GM19239 (cell line): ENCODE data around the gene CCDC116.
"Not testable (repeated sequence)": the region's sequence is repeated elsewhere in the genome, so short reads cannot be mapped to it uniquely, and the experiment has no call there.

ENCODE experiments used
- DNase-seq: peaks from one replicate; pipeline ENCODE4 v3.0.0; 2011; ENCODE audit warnings: low spot score; ENCODE audit not compliant: insufficient read length
- FAIRE-seq: peaks from 2 replicates; lab custom pipeline; 2011; peaks lifted over from hg19 to GRCh38; lab: Jason Lieb, UNC

Gene CCDC116

DNA sequence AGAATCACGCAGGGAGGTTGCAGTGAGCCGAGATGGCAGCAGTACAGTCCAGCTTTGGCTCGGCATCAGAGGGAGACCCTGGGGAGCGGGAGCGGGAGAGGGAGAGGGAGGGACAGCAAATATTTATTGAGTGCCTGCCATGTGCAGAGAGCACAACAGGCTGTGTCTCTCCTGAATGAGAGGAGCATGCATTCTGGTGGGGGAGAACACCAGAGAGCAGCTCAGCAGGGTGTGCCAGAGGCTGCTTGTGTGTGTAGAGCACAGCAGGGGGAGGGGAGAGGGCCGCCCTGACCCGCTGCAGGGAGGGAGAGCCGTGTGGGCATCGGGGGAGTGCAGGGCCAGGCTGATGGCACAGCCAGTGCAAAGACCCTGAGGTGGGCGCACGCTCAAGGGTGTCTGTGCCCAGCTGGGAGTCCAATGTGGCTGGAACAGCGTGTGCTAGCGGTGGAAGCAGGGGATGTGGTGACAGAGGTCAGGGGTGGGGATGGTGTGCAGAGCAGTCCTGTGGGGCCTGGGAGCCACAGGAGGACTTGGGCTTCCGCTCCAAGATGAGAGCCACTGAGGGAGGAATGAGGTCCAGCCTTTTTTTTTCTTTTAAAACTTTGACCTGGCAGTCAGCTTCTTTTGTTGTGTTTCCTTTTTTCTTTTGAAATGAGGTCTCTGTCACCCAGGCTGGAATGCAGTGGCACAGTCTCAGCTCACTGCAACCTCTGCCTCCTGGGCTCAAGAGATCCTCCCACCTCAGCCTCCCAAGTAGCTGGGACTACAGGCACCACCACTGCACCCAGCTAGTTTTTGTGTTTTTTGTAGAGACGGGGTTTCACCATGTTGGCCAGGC, 45.3 kb downstream of the CCDC116 start:
- FAIRE-seq, result no peak
- no peak for DNase-seq

DNA sequence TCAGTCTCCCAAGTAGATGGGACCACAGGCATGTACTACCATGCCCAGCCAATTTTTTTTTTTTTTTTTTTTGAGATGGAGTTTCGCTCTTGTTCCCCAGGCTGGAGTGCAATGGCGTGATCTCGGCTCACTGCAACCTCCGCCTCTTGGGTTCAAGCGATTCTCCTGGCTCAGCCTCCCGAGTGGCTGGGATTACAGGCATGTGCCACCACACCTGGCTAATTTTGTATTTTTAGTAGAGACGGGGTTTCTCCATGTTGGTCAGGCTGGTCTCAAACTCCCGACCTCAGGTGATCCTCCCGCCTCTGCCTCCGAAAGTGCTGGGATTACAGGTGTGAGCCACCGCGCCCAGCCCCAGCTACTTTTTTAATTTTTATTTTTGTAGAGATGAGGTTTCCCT, 46.3 kb downstream of the CCDC116 start:
- DNase-seq, FAIRE-seq: not testable (repeated sequence)

DNA sequence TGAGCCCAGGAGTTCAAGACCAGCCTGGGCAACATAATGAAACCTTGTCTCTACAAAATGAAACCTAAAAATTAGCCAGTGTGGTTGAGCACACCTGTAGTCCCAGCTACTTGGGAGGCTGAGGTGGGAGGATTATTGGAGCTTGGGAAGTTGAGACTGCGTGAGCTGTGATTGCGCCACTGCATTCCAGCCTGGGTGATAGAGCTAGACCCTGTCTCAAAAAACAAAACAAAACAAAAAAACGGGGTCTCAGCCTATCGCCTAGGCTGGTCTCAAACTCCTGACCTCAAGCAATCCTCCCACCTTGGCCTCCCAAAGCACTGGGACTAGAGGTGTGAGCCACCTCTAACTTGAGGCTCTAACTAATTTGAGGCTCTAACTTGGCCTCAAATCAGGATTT, 46.8 kb downstream of the CCDC116 start:
- DNase-seq (no peak), FAIRE-seq (no peak)

DNA sequence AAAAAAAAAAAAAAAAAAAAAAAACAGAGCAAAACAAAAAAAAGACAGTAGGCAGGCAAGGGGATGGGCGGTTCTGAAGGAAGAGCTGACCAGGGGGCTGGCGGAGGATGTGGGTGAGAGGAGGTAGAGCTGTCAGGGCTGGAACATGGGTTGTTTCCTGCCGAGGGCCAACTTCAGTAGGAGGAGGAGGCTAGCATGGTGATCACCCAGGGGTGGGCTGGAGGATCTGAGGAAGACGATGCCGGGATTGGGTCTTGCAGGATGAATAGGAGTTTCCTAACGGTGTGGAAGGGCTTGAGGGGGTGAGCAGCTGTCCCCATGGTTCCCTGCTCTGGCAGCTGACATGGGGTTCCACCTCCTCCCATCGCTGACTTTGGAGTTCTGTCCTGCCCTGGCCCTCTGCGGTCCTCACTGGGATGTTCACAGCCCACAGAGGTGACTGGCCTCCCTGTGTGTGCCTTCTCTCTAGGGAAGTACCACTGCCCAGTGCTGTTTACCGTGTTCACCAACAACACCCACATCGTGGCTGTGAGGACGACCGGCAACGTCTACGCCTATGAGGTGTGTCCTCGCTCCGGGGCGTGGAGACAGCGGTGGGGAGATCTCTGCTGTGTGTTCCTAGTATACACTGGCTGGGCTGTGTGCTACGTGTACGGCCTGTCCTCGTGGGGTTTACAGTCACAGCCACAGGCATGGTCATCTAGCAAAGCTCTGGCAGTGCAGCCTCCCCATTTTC, 48.4 kb downstream of the CCDC116 start:
- FAIRE-seq, result no peak
- no peak for DNase-seq

DNA sequence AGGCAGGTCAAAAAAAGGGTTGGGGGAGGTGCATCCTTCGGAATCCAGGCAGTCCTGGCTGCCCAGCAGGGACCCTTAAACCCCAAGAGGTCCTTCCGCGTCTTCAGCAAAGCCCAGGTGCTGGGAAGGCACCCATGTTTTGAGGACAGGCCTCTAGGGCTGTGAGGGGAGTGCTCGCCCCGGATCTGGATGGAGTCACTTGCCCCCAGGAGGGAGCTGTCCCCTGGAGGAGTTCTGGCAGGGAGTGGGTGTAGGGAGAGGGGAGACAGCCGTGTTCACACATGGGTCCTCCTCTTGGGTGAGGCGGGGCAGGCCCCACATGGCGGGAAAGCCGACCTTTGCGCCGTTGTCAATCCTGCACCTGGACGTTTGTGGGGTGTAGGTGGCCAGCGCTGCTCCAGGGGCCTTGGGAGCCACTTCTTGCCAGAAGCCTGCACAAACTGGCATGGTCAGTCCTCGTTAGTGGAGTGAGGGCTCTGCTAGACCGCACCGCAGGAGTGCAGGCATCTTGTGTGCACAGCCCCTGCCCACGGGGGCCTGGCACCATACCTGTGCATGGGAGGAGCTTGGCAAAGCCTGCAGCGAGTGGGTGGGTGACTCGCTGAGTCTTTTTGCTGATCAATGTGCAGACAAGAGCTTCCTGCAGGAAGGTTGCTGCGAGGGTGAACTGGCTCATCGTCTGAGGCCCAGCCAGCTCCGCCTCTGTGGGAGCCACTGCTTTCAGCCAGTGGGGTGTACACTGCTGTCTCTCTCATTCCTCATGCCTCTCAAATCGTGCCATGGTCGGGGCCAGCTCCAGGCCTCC, 49.2 kb downstream of the CCDC116 start:
- DNase-seq, result no peak
- FAIRE-seq, result no peak

DNA sequence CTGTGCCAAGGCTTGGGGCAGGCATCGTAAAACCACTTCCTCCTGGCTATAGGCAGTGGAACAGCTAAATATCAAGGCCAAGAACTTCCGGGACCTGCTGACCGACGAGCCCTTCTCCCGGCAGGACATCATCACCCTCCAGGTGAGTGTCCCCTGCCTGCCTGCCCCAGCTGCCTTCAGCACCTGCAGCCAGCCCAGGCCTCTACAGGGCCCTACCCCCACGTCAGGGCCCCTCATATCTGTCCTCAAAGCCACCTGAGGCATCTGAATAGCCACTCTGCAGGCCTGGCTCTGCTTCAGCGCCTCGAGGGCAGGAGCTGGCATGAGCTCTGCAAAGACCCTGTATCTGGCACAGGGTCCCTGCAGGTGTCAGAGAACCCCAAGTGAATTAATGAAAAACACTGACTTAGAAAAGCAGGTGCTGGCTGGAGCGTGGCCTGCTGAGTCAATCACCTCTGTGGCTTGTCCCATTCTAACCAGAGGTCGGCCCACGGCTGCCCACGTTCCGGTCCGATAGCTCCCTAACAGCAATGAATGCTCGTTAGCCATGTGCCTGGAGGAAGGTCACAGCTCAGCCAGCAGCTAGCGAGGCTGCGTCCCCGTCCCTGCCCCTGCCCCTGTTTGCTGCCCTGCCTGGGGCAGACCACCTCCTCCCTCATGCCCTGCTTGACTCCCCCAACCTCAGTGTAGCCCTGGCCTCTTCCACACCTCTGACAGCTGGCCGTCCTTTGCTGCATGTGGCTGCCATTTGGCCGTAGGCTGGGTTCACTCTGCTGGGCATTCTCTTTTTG, 50.0 kb downstream of the CCDC116 start:
- DNase-seq (no peak), FAIRE-seq (no peak)

DNA sequence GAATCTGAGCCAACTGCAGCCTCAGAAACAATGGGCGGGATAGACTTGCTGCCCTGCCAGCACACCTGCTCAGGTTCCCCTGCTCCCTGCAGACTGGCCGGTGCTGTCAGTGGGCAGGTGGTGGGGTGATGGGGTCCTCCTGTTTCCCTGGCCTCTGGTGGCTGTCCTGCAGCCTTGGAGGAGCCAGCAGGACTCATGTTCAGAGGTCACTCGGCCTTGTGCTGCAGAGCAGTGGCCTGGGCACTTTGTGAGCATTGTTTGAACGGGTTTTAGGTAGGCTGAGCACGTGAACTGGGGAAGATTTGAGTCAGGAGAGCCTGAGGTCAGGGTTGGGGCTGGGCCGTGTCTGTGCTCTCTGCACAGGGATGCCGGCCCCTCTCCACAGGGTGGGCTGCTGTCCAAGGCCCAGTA, 50.8 kb downstream of the CCDC116 start:
- DNase-seq (no peak), FAIRE-seq (no peak)

DNA sequence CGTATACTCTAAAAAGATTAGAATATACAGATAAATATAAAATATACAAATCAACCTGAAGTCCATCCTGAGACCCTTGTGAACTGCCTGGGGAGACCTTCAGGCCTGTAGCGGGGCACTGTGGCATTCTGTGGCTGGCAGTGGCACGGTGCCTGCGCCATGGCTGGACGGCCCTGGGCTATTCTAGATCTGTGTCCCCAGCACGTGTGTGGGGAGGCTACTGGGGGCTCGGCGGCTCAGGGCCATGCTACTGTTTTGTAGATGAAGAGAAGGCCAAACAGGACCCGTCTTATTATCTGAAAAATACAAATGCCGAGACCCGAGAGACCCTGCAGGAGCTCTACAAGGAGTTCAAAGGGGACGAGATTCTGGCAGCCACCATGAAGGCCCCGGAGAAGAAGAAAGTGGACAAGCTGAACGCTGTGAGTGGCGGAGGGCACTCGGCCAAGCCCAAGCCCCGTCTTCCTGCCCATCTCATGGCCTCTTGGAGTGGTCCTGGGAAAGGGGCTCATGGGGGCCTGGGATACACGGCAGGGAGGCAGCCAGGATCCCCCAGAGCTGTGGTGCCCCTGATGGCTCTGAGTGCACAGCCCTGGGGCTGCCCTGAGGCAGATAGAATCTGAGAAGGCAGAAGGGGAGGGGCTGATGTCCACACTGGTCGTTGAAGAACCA, 52.1 kb downstream of the CCDC116 start:
- DNase-seq (no peak), FAIRE-seq (no peak)

DNA sequence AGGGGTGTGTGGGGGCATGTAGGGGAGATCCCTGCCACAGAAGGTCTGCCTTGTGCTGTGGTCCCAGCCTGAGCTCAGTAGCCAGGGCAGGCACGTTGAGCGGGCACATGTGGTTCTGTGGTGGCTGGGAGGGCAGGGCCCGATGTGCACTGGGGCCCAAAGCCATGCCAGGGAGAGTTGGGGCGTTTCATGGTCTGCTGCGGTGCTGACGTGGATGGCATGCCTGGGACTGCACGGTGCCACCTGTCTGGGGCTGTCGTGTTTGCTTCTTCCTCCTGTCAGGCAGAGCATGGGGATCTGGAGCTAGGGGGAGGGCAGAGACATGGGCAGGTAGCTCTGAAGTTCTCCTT, 52.6 kb downstream of the CCDC116 start:
- no peak for FAIRE-seq

DNA sequence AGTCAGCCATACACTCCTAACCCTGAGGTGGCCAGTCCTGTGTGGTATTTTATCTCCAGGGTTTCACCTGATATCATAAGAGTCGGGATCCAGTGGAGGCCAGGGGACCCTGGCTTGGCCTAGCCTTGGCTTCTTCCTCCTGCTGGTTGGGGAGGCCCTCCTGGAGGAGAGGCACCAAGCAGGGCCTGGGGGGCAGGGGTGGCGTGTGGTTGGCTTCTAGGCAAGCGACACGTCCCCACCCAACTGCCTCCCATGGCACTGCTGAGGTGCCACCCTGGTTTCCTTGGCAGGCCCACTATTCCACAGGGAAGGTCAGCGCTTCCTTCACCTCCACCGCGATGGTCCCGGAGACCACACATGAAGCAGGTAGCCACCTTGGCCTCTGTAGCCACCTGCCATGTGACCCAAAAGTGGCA, 53.6 kb downstream of the CCDC116 start:
- no peak for FAIRE-seq
- DNase-seq, result no peak

More for the DNA sequence above, 52.6 kb downstream of the CCDC116 start:
- DNase-seq, result no peak
